HG02981 (cell line): ENCODE data around the gene EPN1.
"Not testable (repeated sequence)": the region's sequence is repeated elsewhere in the genome, so short reads cannot be mapped to it uniquely, and the experiment has no call there.

Experiments
- ATAC-seq: cut with Tn5 transposase; IDR thresholded peaks from one replicate; pipeline ENCODE4 v1.9.1; 2021; ENCODE audit warnings: mild to moderate bottlenecking, moderate library complexity; ENCODE audit not compliant: unreplicated experiment

The EPN1 gene

GRCh38 chr19:55717879-55718711 lies 43.1 kb downstream of the EPN1 start:
- not testable (repeated sequence) for ATAC-seq

DNA sequence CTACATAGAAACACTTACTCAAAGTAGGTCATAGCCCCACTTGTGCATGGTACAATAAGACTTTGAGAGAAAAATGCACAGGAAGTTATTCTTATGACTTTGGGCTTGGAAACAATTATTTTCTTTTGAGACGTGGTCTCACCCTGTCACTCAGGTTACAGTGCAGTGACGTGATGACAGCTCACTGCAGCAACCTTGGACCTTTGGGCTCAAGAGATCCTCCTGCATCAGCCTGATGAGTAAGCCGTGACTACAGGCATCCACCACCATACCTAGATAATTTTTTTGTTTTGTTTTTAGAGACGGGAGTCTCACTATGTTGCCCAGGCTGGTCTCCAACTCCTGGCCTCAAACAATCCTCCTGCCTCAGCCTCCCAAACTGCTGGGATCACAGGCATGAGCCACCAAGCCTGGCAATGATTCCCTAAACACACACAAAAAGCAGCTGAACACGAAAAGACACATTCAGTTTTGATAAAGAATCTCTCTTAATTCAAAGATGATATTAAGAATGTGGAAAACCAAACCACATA lies 45.3 kb downstream of the EPN1 start:
- ATAC-seq: no peak

DNA sequence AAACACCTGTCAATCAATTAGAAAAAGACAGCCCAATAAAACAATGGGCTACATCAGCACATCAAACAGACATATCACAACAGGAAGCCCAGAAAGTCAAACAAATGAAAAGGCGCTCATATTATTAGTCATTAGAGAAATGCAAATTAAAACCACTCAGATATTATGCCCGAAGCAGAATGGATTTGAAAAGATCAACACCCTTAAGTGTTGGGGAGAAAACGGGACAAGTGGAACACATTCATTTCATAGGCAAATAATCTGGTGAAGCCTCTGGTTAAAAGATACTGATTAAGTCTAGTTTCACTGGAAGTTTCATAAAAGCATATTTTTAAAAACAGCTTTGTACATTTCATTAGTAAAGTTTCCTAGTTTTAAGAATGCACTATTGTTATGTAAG lies 45.8 kb downstream of the EPN1 start:
- no peak for ATAC-seq

- ATAC-seq: no peak
Observed at GRCh38 chr19:55723491-55723890, 48.5 kb downstream of the EPN1 start.

GRCh38 chr19:55730378-55730777 lies 55.4 kb downstream of the EPN1 start:
- ATAC-seq: not testable (repeated sequence)

DNA sequence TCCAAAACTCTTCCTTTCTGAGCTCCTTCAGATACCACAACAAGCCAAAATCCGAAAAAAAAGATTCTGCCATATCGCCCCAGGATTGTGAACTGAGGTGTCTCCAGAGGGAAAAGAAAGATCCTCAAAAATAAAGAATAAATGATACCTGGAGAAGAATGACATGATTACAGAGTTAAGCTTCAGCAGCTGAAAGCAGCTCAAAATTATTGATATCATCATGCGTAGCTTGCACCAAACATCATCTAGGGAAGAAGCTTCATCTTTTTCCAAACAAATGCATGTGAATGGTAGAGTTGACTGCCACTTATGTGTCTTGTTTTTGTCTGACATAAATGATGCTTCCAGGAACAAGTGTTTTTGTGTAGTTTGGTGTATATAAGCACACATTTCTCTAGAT lies 63.3 kb downstream of the EPN1 start, which contains the start of gene NLRP9:
Gene NLRP9 (minus strand): TSS at position 101 of the 400 bp plus-strand sequence. CDS start 28 bp downstream, at position 73.
- no peak for ATAC-seq

- ATAC-seq: no peak
Observed at GRCh38 chr19:55750715-55751114, 75.7 kb downstream of the EPN1 start.

DNA sequence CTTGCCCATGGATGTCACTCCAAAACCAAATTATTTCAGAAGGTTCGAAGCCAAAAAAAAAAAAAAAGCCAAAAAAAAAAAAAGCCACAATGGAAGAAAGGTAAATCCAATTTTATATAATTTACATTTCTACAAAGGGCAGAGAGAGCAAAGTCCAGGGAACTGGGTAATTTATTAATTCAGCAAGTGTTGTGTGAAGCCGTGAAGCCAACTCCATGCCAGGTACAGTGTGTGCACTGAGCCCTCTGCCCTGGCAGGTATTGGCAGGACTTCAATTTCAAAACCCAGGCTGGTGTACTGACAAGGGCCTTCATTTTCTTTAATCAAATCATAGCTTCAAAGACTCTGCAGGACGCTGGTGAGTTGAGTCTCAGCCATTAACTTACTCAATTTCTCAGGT lies 78.4 kb downstream of the EPN1 start:
- ATAC-seq: no peak

- ATAC-seq: not testable (repeated sequence)
Observed at GRCh38 chr19:55756808-55757207, 81.8 kb downstream of the EPN1 start.

GRCh38 chr19:55758797-55759196 lies 83.8 kb downstream of the EPN1 start, which contains the start of gene RFPL4A:
Gene RFPL4A (plus strand): TSS chr19:55759097. CDS start chr19:55761801, 2,704 bp downstream.
- ATAC-seq: not testable (repeated sequence)
